GM10847 (cell line): Measurements from ENCODE around the gene KCTD11.

Experiments used
- POLR2A ChIP-seq: IDR thresholded peaks from 2 replicates; pipeline ENCODE4 v1.6.1; 2011; ENCODE audit not compliant: insufficient read length; ENCODE audit errors: extremely low read depth

The KCTD11 gene

DNA sequence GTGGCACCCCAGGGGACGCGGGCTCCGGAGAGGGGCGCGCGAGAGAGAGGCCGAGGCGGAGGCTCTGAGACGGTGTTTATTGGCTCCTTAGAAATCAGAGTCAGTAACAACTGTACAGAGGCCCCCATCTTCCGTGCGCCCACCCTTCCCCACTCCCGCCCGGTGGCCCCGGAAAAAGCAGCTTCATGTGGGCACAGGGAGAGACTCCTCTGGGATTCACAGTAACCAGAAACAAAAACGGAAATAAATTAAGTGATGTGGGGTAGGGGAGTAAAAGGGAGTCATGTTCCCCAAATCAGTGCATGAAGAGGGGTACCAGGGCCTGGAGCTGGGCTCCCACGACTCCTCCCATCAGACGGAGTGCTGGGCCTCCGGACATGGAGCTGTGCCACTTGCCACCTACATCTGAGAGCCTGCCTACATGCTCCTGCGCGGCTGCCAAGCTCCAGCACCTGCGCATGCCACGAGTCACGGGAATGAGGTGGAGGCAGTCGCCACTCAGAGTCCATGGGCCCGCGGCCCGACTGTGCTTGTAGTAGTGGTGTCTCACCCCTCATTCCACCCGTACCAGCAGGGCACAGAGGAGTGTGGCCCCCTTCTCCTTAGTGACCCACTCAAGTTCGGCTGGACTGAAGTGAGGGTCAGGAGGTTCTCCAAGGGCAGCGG lies 36.3 kb upstream of the KCTD11 start:
- TF ChIP-seq POLR2A: no peak

DNA sequence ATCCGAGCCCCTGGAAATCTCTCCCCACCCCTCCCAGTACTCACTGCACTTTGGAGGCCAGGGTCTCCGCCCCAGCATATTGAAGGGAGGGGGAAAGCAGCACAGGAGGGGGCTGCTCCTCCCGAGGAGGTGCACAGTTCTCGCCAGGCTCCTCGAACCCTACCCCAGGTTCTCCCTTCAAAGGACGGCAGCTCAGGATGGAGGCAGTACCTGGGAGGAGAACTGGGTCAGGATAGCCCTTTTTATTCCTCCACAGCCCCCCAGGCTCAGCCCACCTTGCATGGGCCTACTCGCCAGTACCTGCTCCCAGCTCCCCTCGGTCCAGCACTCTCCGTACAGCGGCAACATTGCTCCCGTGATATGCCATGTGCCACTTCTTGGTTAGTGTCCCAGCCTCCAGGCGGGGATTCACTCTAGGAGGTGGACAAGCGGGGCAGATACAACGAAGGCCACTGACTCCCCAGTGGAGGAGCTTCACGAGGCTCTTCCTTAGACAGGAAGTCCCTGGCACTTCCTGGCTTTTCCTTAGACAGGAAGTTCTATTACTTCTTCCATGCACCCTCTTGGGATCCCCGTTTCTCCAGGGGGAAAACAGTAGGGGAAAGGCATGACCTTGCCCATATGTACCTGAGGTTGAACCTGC lies 34.7 kb upstream of the KCTD11 start:
- TF ChIP-seq POLR2A: no peak

DNA sequence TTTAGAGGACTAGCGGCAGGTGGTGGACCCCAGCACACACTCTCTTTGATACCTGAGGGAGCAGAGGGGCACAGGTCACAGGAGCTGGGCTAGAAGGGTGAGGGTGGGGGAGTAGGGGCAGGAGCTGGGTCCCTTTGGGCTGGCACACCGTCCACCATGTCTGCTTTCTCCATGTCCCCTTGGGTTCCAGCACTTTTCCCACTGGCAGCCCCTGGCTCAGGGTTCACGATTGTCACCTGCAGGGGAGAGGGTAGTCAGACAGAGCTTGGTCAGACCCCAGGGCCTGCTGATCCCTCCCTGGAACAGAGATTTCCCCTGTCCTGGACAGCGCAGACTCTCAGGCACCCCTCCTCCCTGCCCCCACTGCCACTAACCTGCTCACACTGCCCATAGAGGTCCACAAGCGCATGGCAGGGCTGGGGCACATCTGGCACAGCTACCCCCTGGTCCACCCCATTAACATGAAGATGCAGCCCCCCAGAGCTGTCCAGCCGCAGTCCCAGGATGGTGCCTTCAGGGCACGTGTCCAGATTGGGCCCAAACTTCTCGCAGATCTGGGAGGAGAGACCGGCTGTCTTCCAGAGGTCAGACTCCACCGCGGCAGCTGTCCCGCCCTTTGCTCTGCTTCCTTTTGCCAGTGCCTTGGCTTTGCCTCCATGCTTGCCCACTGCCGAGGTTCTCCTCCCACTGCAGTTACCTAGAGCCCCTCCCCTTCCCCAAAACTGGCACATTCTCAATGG lies 33.7 kb upstream of the KCTD11 start:
- TF ChIP-seq POLR2A: no peak

DNA sequence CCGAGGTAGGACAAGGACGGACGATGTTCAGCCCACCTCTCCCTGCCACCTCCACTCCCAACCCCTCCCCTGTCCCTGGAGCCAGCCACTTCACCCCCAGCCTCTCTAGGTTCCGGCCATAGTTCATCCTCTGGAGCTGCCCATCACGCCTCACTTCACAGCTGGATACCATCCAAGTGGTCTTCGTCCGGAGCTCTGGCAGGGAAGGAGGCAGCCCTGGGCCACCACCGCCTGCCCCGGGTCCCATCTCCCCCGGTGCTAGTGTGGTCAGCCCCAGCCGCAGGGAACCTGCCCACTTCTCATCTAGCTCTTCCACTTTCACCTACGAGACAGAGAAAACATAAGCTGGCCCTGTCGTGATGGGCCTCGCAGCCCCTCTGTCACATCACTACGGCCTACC lies 30.5 kb upstream of the KCTD11 start:
- TF ChIP-seq POLR2A: no peak

DNA sequence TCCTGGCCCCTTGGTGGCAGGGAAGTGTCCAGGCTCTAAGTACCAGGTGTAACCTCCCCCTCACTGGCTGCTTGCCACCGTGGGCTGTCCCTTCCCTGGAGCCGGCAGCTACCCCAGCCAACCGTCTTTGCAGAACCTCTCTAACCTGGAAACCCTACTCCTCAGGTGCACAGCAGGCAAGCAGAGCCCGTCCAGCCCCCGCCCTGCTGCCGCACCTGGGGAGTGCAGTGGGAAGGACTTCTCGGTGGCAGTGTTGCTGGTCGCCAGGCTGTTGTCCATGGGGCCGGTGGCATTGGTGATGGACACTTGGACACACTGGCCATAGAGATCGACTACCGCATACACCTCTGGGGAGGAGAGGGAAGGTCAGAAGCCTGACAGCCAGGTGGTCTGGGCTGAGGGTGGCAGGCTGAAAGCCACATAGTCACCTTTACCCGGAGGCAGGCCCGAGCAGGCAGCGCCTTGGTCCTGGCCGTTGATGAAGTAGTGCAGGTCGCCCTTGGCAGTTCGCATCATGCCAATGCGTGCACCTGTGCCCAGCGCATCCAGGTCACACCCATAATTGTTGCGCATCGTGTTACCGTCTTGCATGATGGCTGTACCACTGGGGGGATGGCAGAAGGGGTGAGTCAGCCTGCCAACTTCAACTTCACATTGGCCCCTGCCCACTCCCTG lies 29.3 kb upstream of the KCTD11 start:
- no peak for TF ChIP-seq POLR2A

DNA sequence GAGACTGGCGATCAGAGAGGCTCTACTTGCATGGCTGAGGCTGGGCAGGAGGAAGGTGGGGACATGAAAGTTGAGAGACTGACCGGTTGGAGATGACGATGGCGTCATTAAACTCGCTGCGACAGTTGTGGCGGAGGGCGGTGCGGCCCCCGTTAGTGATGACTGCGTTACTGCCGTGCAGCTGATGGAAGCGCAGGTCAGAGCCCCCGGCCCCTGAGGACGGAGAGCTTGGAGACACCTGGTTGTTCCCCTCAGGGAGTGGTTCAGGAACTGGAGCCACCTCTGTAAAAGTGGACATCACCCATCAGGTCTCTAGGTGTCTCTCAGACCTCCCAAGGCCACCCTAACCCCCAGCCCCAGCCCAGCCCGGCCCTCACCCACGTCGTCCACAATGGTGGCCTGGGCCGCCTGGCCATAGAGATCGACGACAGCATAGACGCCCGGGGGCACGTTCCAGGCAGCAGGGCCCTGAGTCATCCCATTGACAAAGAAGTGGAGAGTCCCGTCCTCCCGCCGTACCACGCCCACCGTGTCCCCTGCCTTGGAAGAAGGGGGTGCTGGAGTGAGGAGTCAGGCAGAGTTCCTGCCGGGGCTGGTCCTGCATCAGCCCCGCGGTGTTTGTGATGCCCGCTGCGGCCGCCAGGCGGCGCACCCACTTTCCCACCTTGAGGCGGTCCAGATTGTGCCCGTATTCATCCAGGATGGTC lies 28.1 kb upstream of the KCTD11 start:
- no peak for TF ChIP-seq POLR2A

DNA sequence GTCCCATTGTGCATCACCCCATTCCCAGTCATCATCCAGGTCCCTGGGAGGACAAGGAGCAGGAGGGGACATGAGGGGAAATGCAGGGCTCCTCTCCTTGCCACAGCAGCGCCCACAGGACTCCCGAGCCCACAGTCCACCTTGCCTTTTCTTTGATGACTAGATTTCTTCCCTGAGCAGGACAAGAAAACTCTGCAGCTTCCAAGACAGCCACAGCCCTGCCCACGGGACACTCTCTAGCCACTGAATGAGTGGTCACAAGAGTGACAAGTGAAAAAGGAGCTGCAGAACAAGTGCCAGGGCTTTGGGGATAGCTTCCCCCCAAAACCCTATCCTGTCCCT lies 27.6 kb upstream of the KCTD11 start:
- TF ChIP-seq POLR2A: no peak

DNA sequence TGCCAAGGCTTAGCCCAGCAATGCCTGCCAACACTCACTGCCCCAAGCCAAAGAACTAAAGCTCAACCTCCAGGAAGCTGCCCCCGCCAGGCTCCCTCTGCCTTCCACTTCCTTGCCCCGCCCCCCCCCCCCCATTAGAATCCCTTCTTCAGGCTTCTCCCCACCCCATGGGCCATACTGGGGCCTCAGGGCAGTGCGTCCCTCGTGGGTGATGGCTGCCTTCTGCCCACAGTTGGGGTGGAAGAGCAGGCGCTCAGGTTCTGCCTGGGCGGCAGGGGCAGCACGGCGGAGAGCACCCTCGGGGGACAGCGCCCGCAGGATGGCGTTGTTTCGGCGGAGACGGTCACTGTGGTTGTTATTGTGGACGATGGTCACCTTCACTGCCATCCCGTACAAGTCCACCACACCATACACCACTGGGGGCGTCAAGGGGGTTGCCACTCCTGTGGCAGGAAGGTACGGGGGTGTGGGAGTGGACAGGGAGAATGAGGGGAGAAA lies 26.9 kb upstream of the KCTD11 start:
- no peak for TF ChIP-seq POLR2A

DNA sequence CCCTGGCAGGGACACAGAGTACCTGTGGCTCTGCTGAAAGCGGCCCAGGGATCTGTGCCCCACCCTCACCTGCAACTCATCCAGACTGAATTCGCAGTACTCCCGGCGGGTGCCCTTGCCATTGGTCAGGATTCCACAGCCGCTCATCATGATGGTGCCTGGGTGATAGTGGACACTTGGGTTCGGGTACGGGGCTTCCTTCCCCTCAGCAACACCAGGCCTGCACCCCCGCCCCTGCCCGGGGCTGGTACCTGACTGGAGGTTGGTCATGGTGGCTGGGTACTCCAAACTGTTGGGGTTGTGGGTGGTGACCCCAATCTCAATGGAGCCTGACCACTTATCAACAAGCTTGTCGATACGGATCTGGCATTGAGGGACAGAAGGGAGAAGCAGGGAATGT lies 25.8 kb upstream of the KCTD11 start:
- TF ChIP-seq POLR2A: no peak

DNA sequence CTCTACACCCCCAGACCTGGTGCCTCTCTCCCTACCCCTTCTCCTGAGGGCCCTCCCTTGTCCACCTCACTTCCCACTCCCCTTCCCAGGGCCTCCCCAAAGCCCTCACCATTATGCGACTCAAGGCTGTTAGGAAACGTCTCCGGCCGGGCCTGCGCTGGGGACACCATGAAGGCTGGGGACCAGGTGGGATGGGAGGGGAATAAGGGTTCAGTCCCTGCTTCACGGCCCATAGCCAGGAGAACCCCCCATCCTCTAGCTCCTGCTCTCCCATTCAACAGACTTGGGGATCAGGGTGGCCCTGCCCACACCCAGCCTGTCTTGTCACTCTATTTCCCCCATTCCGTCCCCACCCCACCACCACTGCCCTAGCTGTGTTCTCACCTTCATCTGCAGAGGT lies 24.9 kb upstream of the KCTD11 start:
- no peak for TF ChIP-seq POLR2A

DNA sequence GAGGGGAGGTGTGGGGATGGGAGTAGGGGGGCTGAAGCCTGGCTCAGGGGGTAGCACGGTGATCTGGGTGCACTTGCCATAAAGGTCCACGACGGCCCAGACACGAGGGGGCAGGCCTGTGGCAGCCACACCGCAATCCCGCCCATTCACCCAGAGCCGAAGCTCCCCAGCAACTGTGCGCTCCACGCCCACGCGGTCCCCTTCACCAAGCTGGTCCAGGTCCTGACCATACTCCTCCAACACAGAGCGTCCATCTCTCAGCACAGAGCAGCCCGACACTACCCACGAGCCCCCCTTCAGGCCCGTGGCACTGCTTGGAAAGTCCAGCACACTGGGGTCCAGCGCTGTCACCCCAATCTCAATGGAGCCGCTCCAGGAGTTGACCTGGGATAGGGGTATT lies 24.5 kb upstream of the KCTD11 start:
- no peak for TF ChIP-seq POLR2A

DNA sequence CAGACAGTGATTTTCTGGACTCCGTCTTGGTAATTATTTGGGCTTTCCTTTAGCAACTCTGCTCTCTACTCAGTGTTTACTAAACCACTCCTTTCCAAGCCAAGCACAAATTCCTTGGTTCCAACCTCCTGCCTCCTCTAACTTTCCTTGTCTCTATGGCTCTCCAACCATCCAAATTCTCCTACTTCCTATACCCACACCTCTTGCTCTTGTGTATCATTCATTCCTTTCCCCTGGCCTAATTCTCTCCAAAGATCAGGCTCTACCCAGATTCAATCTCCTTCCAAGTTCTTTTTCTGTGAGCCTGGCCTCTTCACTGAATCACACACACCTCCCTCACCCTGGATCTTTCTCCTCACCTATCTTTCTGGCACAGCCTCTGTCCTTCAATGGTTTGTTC lies 24.0 kb upstream of the KCTD11 start:
- no peak for TF ChIP-seq POLR2A

DNA sequence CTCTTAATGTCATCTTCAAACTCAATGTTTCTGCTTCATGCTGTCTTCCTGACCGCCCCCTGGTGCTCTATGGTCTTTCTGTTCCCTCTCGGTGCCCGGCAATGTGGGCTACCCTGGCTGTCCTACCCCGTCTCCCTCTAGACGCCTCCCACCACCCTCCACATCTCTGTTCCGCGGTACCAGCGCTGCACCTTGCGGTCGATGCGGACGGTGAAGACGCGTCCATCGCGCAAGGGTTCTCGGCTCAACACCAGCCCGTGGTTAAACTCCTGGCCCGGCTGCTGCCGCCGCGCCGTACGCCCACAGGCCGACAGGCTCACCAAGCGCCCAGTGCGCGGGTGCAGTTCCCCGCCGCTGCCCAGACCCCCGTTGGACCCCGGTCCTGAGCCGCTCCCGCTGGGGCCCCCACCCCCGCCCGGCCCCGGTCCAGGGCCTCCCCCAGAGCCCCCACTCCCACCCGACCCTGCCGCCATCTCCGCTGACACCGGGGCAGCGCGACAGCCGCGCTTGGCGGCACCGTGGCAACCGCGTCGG lies 23.1 kb upstream of the KCTD11 start, which contains the start of gene NEURL4:
Gene NEURL4, minus strand, starts transcription at position 496 of the 534 bp plus-strand sequence. Its CDS starts 23 bp downstream, at position 473.
- peak; percentile 28 for TF ChIP-seq POLR2A

DNA sequence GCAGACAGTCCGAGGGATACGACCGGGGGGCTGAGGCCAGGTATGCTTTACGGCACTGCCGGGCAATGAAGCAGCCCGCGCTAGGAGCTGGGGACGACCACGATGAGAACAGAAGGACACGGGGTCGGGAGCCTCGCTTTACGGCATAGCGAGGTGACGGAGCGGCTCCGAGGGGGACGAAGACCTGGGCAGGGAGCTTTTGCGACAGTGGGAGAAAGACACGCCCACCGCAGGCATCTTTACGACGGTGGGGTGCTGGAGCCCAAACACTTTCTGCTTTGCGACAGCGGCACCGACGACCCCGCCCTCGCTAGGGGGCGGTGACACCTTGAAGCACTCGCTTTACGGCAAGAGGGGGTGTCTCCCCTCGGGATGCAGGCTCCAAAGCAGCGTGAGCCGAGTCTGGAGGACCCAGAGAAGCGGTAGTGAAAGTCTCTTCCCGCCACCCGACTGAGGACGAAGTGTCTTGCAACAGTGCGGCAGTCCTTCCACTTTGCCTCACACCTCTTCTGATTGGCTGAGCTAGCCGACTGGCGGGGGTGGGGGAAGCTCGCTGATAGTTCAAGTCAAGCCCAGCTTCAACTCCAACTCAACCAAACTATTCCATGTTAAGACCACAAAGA lies 22.5 kb upstream of the KCTD11 start:
- peak; percentile 51 for TF ChIP-seq POLR2A
